ENCODE measurements around the gene HLA-DPB1. TPM values are rescaled to one million over a fixed set of nuclear protein-coding genes. Genes with fewer than 3 reads are reported as not detected.
"Not testable (repeated sequence)": the region's sequence is repeated elsewhere in the genome, so short reads cannot be mapped to it uniquely, and the experiment has no call there.

Gene HLA-DPB1
- total and polyA plus RNA-seq, 7 donors: 39.2 to 359 (median 62.4) TPM

- intact Hi-C loops (cut with DNase I): no loop called here
- DNase-seq: no peak
- peaks cover 0 to 2% (median 0%) of the 10 kb centered on the region in 4 donors for H3K36me3 ChIP-seq
Observed at GRCh38 chr6:33092385-33092784, 16.6 kb downstream of the HLA-DPB1 start.

GRCh38 chr6:33093855-33094254 is 18.1 kb downstream of the HLA-DPB1 start:
- DNase-seq: no peak
- no peak for TF ChIP-seq CTCF (IDR thresholded peaks at IDR 0.05)
- TF ChIP-seq POLR2AphosphoS5 (IDR thresholded peaks at IDR 0.05): no peak
- no peak for TF ChIP-seq EP300 (IDR thresholded peaks at IDR 0.05)
- no peak for TF ChIP-seq POLR2A (IDR thresholded peaks at IDR 0.05)
- peaks cover 0 to 14% (median 0%) of the 10 kb centered on the region in 3 donors for H3K27me3 ChIP-seq
- H3K4me1 ChIP-seq: no peaks in the 10 kb centered on the region
- H3K36me3 ChIP-seq: no peaks in the 10 kb centered on the region
- no peak overlapping the region for H3K27ac ChIP-seq
- H3K4me3 ChIP-seq: no peak overlapping the region
- no peaks in the 10 kb centered on the region for H3K9me3 ChIP-seq
- intact Hi-C loops (cut with DNase I): no loop called here
- 64 to 70% methylated on average over 3 of the region's 3 CpGs for WGBS, 2 donors

More at GRCh38 chr6:33092385-33092784, 16.6 kb downstream of the HLA-DPB1 start:
- Histone ChIP-seq H3K9me3 (no peaks in the 10 kb centered on the region), H3K27ac (no peak overlapping the region), H3K27me3 (peaks cover 0 to 14% (median 0%) of the 10 kb centered on the region in 3 donors), H3K4me1 (no peaks in the 10 kb centered on the region), H3K4me3 (no peak overlapping the region)
- no peak for TF ChIP-seq POLR2A (IDR thresholded peaks at IDR 0.05)
- no peak for TF ChIP-seq CTCF (IDR thresholded peaks at IDR 0.05)
- no peak for TF ChIP-seq EP300 (IDR thresholded peaks at IDR 0.05)
- TF ChIP-seq POLR2AphosphoS5 (IDR thresholded peaks at IDR 0.05): no peak
- 90 to 95% methylated on average over 3 of the region's 3 CpGs for WGBS, 2 donors

- TF ChIP-seq POLR2A (IDR thresholded peaks at IDR 0.05): no peak
- no peak for TF ChIP-seq EP300 (IDR thresholded peaks at IDR 0.05)
- no peak for TF ChIP-seq POLR2AphosphoS5 (IDR thresholded peaks at IDR 0.05)
- no peak for TF ChIP-seq CTCF (IDR thresholded peaks at IDR 0.05)
- peaks cover 0 to 14% (median 0%) of the 10 kb centered on the region in 3 donors for H3K27me3 ChIP-seq
- no peak for DNase-seq
- H3K36me3 ChIP-seq: no peaks in the 10 kb centered on the region
- no peak overlapping the region for H3K27ac ChIP-seq
- intact Hi-C loops (cut with DNase I): no loop called here
- H3K4me1 ChIP-seq: no peaks in the 10 kb centered on the region
- H3K4me3 ChIP-seq: no peak overlapping the region
- peaks cover 0 to 2% (median 0%) of the 10 kb centered on the region in 4 donors for H3K9me3 ChIP-seq
- WGBS, 2 donors: 92 to 94% methylated on average over 1 of the region's 1 CpG
Observed at GRCh38 chr6:33095681-33096080, 19.9 kb downstream of the HLA-DPB1 start.

GRCh38 chr6:33101121-33101737 is 25.4 kb downstream of the HLA-DPB1 start:
- WGBS, 2 donors: 65 to 77% methylated on average over 5 of the region's 5 CpGs

GRCh38 chr6:33103776-33104175 is 28.0 kb downstream of the HLA-DPB1 start:
- H3K27ac ChIP-seq: no peak overlapping the region
- H3K4me1 ChIP-seq: no peaks in the 10 kb centered on the region
- no peaks in the 10 kb centered on the region for H3K36me3 ChIP-seq
- peaks cover 0 to 15% (median 0%) of the 10 kb centered on the region in 3 donors for H3K27me3 ChIP-seq
- no peak for DNase-seq
- peaks cover 0 to 7% (median 0%) of the 10 kb centered on the region in 4 donors for H3K9me3 ChIP-seq
- 44 to 59% methylated on average over 3 of the region's 3 CpGs for WGBS, 2 donors
- H3K4me3 ChIP-seq: no peak overlapping the region
- no peak for TF ChIP-seq CTCF (IDR thresholded peaks at IDR 0.05)
- no peak for TF ChIP-seq POLR2A (IDR thresholded peaks at IDR 0.05)
- no peak for TF ChIP-seq EP300 (IDR thresholded peaks at IDR 0.05)
- no peak for TF ChIP-seq POLR2AphosphoS5 (IDR thresholded peaks at IDR 0.05)
- intact Hi-C loops (cut with DNase I): no loop called here

More at GRCh38 chr6:33101121-33101737, 25.4 kb downstream of the HLA-DPB1 start:
- DNase-seq; intact Hi-C loops (cut with DNase I); H3K9me3 ChIP-seq; H3K4me3 ChIP-seq; H3K36me3 ChIP-seq; H3K27me3 ChIP-seq; H3K4me1 ChIP-seq; H3K27ac ChIP-seq: not testable (repeated sequence)

Measured in sigmoid colon (tissue), 7 donors.